Stimulated activated CD4-positive, alpha-beta T cell treated with anti-CD3 and anti-CD28 coated beads, Interleukin-15, amount 100 ng/mL, for 24 hours (primary cell): ENCODE measurements around the gene SCFD2.

ENCODE experiments used
- DNase-seq: peaks from one replicate; pipeline ENCODE4 v3.0.0-alpha.2; 2020

The SCFD2 gene

DNA sequence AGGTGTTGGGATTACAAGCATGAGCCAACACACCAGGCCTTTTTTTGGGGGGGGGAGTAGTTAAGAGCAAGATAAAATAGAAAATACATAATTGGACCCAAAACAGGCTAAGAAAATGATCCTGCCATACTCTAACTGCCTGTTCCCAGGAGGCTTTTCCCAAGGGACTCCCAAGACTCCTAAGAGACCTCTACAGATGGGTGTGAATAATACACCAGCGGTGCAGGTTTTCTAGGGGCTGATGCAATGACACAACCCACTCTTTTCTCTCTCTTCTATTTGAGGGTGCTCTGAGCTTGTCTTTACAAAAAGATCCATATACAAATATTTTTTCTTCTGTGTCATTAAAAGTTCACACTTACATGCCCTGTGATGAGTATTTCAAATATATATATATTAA is 386.8 kb downstream of the SCFD2 start:
- DNase-seq: no peak

- no peak for DNase-seq
These were observed 388.6 kb downstream of the SCFD2 start for GRCh38 chr4:52977252-52977651.

GRCh38 chr4:52976523-52977230 is 389.2 kb downstream of the SCFD2 start:
- no peak for DNase-seq

GRCh38 chr4:52968691-52969090 is 397.2 kb downstream of the SCFD2 start:
- DNase-seq: no peak

- no peak for DNase-seq
These were observed 397.6 kb downstream of the SCFD2 start for GRCh38 chr4:52968241-52968640.

DNA sequence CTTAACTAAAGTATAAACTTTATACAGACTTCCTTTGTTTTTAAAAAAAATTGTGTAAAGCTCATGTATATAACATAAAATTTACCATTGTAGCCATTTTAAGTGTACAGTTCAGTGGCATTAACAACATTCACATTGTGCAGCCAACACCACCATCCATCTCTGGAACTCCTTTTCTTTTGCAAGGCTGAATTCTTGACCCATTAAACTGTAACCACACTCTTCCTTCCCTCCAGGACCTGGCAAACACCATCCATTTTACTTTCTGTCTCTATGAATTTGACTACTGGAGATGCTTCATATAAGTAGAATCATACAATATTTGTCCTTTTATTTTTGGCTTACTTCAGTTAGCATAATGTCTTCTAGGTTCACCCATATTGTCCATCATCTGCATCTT is 399.1 kb downstream of the SCFD2 start:
- DNase-seq: no peak

DNA sequence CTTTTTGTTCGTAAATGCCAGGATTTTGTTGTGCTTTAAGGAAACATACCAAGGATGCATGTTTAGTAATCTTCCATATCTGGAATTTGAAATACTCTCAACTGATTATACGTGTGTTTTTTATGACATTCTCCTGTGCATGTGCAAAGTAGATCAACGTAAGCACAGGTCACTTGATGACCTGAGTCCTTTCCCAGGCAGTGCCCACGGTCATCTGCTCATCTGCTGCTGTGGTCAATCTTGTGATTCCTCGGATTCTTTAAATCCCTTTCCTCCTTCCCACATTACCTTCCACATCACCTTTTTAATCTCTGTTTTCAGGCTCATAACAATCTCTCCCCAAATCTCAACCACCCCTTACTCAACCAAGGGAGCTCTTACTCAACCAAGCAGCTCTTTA is 399.7 kb downstream of the SCFD2 start:
- DNase-seq: no peak

DNA sequence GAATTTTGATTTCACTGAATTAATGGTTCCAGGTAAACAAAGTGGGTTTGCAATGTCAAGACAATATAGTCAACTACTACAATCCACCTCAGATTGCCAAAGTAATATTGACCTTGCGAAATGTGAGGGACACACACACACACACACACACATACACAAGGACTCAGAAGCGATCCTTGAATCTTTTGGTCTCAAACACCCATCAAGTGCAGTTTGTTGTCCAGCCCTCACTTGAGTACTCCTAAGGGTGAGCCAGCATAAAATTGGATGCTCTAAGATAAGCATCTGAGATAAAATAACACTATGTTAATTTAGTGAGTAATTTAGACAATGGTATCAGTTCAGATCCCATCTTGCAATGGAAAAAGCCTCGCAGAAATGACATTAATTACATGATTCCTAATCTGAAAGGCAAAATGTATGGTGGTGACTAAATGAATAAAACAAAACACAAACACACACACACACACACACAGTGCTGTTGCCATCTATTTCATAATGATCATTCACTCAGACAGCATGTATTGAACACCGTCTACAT is 401.2 kb downstream of the SCFD2 start:
- no peak for DNase-seq

DNA sequence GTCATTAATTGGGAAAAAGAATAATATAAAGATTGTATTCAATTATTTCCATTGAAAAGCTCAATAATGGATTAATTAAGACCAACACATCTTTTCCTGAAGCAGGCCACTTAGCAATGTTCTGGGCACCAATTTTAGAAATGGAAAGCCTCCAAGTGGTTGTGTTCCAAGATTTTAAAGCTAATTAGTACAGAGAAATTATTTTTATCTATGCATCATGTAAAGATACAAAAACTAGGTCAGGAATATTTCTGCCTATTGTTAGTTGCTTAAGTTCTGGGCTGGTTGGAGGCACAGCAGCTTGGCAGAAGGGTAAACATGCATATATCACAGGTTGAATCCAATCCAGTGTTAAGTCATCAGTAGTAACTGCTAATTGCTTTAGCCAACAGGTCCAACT is 401.9 kb downstream of the SCFD2 start:
- no peak for DNase-seq

DNA sequence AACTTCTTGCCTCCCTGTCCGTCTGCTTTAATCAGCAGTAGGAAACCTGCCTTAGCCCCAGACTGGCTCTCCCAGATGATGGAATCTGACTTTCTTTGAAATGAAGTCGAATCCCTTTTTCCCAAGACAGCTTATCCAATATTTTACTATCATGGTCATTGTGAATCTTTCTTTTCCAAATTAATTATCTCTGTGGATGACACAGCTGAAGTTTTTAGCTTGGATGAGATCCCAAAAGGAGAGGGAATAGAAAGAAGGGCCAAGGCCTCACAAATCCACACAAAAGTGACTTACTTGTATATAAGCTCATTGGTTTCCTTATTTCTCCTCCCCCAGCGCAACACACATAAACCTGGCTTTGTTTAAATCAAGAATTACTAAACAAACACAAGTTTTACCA is 403.1 kb downstream of the SCFD2 start:
- DNase-seq: no peak

GRCh38 chr4:52961666-52962412 is 404.0 kb downstream of the SCFD2 start:
- DNase-seq: no peak

DNA sequence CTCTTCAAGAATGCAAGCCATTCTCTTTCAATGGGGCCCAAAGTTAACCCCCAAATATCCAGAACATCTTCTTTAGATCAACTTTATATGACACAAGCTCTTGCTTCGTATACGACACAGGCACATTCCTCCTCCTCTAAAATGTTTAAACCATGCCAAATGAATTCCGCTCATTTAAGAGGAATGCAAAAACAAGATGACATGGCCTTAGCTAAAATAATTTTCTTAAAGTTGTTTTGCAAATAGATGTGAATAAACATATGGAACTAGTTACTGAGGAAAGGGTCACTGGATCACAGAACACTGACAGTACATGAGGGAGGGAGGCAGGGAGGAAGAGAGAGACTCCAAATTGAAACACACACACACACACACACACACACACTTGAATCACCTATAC is 406.3 kb downstream of the SCFD2 start:
- DNase-seq: no peak

- no peak for DNase-seq
These were observed 407.8 kb downstream of the SCFD2 start for GRCh38 chr4:52957835-52958631.

DNA sequence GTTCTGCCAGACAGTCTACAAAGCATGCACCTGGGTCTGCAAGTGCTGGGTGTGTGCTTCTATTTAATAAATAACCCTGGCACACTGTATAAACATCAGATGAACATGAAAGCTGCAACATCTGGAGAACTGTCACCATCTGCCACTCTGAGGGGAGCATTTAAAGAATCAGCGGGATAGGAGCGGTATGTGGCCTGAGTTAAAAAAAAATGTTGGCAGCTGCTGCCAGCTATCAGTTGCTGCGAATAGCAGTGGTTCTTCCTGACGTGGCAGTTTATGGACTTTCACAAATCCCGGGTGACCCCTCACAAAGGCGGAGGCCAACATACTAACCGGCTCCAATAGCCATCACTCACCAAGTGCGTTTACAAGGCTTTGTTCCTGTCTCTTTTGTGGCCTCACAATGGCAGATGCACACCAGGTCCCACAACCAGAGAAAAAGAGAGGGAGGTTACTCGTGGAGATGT is 408.6 kb downstream of the SCFD2 start:
- DNase-seq: no peak

GRCh38 chr4:52956691-52957090 is 409.2 kb downstream of the SCFD2 start:
- DNase-seq: no peak

DNA sequence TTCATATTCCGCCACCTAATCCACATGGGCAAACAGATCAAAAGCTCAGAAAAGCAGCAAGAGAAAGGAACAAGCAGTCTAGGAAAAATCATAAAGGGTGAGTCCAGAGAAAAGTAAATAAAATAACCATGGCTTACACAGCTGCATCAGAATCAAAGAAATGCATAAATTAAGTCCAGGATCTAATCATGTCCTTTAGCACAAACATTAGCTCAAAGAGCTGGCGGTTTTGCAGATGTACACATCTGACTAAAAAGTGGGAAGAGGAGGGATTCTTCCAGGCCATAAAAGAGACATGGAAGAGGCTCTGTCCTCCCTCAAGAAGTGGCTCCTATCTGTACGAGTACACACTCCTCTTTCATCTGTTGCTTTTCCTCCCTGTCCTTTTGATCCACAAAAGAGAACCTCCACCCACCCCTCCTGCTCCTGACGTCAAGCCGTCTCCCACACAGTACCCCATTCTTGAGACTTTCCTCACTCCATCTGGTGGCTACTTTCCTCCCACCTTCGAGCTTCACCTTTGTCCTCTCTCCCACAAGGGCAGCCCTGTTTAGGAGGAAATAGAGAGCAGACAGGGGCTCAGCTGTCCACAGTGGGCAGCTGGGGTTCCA is 411.2 kb downstream of the SCFD2 start:
- no peak for DNase-seq

DNA sequence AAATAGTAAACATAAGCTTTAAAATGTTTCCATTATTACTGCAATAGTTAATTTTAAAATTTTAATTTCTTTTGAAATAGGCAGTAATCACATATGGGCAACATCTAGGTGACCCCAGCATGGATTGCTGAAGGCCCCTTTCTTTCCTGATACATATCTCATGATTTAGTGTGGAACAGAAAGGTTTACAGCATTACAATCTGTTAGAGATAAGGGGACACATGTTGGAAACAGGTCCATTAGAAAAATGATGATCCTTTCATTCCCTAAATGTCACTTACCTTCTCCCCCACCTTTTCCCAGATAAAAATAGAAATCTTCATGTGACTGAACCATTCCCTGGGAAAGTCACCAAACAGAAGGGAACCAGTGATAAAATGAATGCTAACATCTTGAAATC is 413.3 kb downstream of the SCFD2 start:
- DNase-seq: no peak

DNA sequence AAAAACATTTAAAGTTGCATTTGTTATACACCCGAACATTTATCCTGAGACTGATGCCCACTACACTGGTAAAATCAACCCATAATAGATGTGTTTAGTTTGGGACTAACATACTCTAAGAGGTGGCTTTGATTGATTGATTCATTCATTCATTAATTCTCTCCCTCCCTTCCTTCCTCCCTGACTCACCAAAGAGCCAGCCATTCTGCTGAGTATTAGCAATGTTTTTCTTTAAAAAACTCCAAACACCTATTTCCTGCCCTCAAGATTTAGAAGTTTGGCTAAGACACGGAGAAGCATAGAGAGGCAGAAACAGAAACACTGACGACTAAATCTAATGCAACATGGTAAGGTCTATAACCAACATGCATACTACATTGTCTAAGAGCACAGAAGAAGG is 414.8 kb downstream of the SCFD2 start:
- no peak for DNase-seq

- DNase-seq: no peak
These were observed 415.6 kb downstream of the SCFD2 start for GRCh38 chr4:52950226-52950625.

GRCh38 chr4:52949336-52949735 is 416.5 kb downstream of the SCFD2 start:
- DNase-seq: no peak

- no peak for DNase-seq
These were observed 417.8 kb downstream of the SCFD2 start for GRCh38 chr4:52948057-52948423.

DNA sequence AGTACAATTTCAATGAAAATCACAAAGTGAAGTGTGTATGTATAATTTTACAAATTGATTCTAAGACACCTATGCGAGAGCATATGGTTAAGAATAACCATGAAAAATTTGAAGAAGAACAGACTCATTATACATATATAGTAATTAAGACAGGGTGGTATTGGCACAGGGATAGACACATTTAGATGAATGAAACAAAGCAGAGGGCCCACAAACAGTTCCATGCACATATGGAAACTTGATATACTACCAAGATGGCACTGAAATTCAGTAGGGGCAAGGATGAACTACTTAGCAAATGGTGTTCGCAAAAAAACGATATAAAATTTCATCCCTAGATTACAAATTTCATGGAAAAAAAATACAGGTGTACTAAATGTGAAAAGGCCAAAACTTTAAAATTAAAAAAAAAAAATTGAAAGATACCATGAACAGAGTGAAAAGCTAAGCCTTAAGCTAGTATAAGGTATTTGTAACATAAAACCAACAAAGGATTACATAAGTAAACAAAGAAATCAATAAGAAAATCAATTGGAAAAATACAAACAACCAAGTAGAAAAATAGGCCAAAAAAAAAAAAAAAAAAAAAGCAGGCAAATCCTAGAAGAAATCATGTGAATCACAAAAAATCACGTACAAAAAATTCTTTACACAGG is 418.3 kb downstream of the SCFD2 start:
- no peak for DNase-seq

GRCh38 chr4:52946855-52947254 is 419.0 kb downstream of the SCFD2 start:
- no peak for DNase-seq
